DLD1 (cell line): ENCODE measurements around the gene CXCL9.
"Not testable (repeated sequence)": the region's sequence is repeated elsewhere in the genome, so short reads cannot be mapped to it uniquely, and the experiment has no call there.

Experiments used
- in situ Hi-C: cut with HindIII; loops from 2 replicates; pipeline ENCODE4 v1.10.0; 2017; ENCODE audit warnings: low sequenced_read_pairs

The CXCL9 gene

DNA sequence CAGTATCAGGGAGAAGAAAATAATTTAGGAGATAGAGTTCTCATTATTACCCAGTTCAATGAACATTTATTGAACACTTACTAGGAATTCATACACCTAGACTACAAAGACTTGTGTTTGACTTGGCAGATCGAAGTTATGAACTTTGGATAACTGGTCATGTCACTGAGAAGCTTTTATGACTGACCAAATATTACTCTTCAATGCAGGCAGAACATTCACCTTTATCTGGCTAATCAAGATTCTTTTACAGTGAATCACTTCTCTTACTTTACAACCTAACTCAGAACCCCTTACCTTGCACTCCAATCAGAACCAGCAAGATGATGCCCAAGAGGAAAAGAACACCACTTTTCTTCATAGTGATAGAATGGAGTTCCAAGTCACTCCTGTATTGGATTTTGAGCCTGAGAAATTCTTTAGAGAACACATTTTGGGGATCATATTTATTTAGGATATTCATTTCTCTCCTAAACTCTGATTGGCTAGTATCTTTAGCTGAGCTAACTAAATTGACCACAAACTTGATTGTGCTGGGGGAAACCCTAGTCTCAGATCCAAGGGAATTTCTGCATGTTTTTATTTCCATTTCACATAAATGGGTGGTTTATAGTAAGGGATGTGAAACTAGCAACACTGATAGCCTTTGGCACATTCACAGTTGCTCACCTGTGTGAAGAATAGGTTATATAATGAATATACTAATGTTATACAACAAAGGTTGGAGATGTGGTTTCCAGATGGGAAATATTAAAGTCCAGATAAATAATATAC, at the start of gene CXCL9:
Gene CXCL9, minus strand, starts transcription at position 421 of the 774 bp plus-strand sequence. Its CDS starts 60 bp downstream, at position 361.
- in situ Hi-C loops, result no loop called here

- in situ Hi-C loops, result loop anchor here (5.0 kb wide), 1 partner anchor 63 kb away; the partner anchor contains the start of gene SDAD1
These were observed 48.1 kb upstream of the CXCL9 start for GRCh38 chr4:76055421-76055820.

- in situ Hi-C loops, result loop anchor here (5.0 kb wide), 1 partner anchor 63 kb away; the partner anchor contains the start of gene SDAD1
These were observed 47.7 kb upstream of the CXCL9 start for GRCh38 chr4:76055016-76055415.

GRCh38 chr4:76053730-76054129, 46.4 kb upstream of the CXCL9 start:
- in situ Hi-C loops, result no loop called here

- in situ Hi-C loops, result not testable (repeated sequence)
These were observed 43.3 kb upstream of the CXCL9 start for GRCh38 chr4:76050560-76051050.

DNA sequence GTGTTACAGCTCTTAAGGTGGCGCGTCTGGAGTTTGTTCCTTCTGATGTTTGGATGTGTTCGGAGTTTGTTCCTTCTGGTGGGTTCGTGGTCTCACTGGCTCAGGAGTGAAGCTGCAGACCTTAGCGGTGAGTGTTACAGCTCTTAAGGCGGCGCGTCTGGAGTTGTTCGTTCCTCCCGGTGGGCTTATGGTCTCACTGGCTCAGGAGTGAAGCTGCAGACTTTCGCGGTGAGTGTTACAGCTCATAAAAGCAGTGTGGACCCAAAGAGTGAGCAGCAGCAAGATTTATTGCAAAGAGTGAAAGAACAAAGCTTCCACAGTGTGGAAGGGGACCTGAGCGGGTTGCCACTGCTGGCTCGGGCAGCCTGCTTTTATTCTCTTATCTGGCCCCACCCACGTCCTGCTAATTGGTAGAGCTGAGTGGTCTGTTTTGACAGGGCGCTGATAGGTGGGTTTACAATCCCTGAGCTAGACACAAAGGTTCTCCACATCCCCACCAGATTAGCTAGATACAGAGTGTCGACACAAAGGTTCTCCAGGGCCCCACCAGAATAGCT, 42.6 kb upstream of the CXCL9 start:
- in situ Hi-C loops, result not testable (repeated sequence)

- in situ Hi-C loops, result not testable (repeated sequence)
These were observed 37.4 kb upstream of the CXCL9 start for GRCh38 chr4:76044686-76045085.

DNA sequence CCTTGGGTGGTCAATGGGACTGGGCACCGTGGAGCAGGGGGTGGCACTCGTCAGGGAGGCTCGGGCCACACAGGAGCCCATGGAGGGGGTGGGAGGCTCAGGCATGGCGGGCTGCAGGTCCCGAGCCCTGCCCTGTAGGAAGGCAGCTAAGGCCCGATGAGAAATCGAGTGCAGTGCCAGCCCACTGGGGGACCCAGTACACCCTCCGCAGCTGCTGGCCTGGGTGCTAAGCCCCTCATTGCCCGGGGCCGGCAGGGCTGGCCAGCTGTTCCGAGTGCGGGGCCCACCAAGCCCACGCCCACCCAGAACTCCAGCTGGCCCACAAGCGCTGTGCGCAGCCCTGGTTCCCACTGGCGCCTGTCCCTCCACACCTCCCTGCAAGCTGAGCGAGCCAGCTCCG, 36.0 kb upstream of the CXCL9 start:
- in situ Hi-C loops, result not testable (repeated sequence)

DNA sequence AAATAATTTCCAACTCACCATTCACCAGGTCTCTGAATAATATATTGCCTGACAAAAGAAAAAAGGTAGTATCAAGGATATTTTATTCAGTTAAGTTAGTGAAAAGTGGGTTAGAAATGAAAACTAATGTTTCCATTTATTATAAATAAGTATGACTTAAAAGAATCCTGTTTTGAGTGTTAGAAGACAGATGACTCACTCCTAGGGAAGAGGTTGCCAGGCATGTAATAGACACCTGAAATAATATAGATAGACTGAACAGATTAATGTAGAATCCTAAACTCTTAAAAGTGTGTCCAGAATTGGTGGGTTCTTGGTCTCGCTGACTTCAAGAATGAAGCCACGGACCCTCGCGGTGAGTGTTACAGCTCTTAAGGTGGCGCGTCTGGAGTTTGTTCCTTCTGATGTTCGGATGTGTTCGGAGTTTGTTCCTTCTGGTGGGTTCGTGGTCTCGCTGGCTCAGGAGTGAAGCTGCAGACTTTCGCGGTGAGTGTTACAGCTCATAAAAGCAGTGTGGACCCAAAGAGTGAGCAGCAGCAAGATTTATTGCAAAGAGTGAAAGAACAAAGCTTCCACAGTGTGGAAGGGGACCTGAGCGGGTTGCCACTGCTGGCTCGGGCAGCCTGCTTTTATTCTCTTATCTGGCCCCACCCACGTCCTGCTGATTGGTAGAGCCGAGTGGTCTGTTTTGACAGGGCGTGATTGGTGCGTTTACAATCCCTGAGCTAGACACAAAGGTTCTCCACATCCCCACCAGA, 35.1 kb upstream of the CXCL9 start:
- in situ Hi-C loops, result not testable (repeated sequence)

DNA sequence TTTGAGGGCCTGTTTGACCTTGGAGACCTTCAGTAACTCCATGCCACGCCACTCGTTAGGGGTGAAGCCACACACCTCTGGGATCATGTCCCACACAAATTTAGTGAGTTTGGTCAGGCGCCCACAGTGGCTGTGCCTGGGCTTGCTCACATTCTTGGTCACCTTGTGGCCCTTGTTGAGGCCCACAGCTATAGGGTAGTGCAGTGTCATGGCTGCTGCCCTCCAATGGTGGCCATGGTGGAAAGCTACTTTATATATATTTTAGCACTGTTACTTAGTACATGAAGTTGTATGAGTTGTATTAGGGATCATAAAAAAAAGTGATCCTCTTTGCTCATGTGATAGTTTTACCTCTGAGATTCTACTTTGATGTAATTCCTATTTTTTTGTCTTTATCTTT, 29.5 kb upstream of the CXCL9 start:
- in situ Hi-C loops, result no loop called here

DNA sequence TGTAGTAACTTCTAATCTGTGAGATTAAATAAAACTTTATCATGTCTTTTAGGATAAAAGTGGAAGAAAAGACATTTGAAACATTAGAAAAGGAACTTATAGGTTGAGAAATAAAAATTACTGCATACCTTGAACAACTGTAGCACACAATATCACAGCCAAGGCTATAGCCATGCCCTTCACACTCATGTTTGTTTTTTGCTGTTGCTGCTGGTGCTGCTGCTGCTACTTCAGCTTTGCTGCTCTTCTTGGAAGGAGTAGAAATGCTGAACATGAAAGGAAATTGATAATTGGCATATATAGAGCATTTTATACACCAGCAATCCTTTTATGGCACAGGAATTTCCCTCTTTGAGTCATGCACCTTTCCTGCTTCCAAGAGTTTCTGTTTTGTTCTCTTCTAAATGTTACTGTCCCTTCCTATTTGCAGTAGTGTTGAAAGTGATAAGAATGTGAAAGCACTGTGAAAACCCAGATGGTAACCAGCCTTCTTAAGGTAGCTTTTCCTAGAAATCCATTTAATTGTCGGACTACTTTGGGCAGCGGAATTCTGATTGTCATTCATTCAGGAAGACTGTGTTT, 28.6 kb upstream of the CXCL9 start, which contains the start of gene CXCL11:
Gene CXCL11, minus strand, starts transcription at position 272 of the 582 bp plus-strand sequence. Its CDS starts 83 bp downstream, at position 189.
- in situ Hi-C loops, result no loop called here

DNA sequence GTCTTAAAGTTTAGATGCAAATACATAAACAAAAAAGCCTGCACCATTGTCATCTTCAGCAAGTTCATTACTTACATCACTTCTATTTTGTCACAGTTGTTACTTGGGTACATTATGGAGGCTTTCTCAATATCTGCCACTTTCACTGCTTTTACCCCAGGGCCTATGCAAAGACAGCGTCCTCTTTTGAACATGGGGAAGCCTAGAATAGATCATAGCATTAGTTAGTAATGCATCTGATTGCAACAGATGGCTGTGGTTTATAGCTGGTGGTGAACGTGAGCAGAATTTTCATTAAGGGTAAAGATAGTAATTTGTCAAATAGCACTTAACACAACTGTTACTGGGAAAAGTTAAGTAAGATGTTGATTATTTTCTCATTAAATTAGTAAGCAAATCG, 27.8 kb upstream of the CXCL9 start:
- in situ Hi-C loops, result no loop called here

DNA sequence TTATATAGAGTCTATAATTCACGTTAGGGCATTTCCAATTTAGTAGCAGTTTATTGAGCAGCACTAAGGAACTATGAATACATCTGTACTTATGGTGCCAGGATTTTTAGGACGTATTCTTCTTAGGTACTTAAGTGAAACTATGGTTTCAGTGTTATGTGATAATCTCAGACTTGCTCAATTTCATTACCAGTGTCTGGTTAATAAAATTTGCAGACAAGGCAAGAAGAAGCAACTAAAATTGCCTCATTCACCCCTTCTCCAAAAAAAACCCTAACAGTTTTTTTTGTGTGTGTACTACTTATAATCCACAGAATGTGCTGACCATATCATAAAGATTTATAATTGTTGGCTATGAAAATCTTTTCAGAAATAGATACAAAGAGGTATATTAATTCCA, 22.0 kb upstream of the CXCL9 start:
- in situ Hi-C loops, result no loop called here

DNA sequence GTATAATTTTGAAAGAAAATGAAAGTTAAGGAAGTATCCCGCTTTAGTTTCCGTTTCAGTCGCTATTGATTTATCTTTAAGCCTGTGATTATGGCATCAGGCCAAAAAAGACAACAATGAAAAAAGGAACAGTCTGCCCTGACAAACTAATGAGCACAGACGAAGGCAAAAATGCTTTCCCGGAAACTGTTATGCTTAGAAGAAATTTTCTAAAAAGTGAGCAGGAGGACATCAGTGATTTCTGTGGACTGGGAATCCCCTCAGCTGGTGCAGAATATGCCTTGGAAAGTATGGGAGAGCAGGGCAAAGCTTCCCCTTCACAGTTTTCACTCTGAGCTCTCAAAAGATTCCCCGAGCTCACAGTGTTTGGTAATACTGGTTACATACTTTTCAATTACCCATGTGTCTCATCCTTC, 21.0 kb upstream of the CXCL9 start:
- in situ Hi-C loops, result no loop called here

GRCh38 chr4:76024065-76024464, 16.8 kb upstream of the CXCL9 start:
- in situ Hi-C loops, result no loop called here

DNA sequence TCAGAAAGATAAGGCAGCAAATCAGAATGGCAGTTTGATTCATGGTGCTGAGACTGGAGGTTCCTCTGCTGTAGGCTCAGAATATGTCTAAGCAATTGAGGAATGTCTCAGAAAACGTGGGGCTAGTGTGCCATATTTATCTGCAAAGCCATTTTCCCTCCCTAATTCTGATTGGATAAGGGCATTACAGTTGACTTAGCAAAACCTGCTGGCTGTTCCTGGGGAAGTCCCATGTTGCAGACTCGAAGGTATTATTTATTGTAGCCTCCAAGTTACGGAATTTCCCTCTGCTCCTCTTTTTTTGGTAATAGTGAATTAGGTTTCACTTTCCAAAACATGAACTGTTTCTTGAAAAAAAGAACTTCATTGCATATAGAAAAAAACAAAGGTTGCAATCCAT, 16.1 kb upstream of the CXCL9 start, which contains the start of gene CXCL10:
Gene CXCL10, minus strand, starts transcription at position 109 of the 400 bp plus-strand sequence. Its CDS starts 66 bp downstream, at position 43.
- in situ Hi-C loops, result no loop called here

- in situ Hi-C loops, result no loop called here
These were observed 15.4 kb upstream of the CXCL9 start for GRCh38 chr4:76022677-76023076.

- in situ Hi-C loops, result no loop called here
These were observed 14.7 kb upstream of the CXCL9 start for GRCh38 chr4:76022031-76022430.

DNA sequence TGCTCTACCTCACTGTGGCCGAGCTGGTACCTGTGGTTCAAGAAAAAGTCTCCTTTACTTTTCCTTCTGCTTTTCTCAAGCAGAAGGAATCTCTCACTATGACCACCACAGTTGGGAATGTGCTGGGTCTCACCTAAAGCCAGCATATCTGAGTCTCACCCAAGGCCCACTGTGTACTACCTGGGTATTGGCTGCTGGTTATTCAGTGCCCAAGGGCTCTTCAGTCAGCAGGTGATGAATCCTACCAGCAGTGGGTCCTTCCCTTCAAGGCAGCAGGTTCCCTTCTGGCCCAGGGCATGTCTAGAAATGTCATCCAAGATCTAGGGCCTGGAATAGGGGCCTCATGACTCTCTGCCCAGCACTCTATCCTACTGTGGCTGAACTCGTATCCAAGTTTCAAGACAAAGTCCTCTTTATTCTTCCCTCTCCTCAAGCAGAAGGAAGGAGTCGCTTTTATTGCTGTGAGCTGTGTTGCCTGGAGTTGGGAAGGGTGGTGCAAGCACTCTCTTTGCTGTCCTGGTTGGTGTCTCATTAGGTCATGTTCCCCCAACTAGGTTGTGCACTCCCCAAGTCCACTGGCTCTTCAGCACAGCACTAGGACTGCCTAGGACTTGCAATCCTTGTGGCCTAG, 9.9 kb upstream of the CXCL9 start:
- in situ Hi-C loops, result no loop called here

DNA sequence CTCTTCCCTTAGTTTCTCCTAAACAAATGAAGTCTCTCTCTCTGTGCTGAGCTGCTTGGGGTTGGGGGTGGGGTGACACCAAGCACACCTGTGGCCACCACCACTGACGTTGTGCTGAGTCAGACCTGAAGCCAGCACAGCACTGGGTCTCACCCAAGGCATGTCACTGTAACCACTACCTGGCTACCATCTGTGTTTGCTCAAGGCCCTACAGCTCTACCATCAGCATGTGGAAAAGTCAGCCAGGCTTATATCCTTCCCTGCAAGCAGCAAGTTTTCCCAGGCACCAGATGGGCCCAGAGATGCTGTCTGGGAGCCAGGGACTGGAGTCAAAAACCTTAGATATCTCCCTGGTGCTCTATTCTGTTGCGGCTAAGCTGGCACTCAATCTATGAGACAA, 9.1 kb upstream of the CXCL9 start:
- in situ Hi-C loops, result no loop called here
